HG03565 (cell line): ENCODE data around the gene CST1.
A peak's percentile ranks its signal among the peaks of the same experiment; 100 is the strongest.
"Not testable (repeated sequence)": the region's sequence is repeated elsewhere in the genome, so short reads cannot be mapped to it uniquely, and the experiment has no call there.

Experiments used
- ATAC-seq: cut with Tn5 transposase; IDR thresholded peaks from one replicate; pipeline ENCODE4 v1.9.1; 2021; ENCODE audit warnings: mild to moderate bottlenecking, moderate library complexity; ENCODE audit not compliant: unreplicated experiment

Gene CST1, protein sequence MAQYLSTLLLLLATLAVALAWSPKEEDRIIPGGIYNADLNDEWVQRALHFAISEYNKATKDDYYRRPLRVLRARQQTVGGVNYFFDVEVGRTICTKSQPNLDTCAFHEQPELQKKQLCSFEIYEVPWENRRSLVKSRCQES

DNA sequence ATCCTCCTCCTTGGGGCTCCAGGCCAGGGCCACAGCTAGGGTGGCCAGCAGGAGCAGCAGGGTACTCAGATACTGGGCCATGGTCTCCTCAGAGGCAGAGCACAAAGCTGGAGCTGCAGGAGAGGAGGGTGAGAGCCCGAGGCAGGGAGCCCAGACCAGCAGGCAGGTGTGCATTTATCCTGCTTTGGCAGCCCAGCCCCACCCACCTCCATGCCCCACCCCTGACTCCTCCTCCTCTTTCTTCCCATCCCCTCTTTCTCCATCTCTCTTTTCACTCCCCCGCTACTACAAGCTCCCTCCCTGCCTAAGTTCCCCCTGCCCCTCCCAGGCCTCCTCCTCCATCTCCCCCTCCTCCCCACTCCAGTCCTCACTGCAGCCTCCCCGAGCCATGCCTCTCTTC lies at the start of gene CST1:
Gene CST1, minus strand, starts transcription at position 150 of the 400 bp plus-strand sequence. Its CDS starts 69 bp downstream, at position 81.
- ATAC-seq: not testable (repeated sequence)

DNA sequence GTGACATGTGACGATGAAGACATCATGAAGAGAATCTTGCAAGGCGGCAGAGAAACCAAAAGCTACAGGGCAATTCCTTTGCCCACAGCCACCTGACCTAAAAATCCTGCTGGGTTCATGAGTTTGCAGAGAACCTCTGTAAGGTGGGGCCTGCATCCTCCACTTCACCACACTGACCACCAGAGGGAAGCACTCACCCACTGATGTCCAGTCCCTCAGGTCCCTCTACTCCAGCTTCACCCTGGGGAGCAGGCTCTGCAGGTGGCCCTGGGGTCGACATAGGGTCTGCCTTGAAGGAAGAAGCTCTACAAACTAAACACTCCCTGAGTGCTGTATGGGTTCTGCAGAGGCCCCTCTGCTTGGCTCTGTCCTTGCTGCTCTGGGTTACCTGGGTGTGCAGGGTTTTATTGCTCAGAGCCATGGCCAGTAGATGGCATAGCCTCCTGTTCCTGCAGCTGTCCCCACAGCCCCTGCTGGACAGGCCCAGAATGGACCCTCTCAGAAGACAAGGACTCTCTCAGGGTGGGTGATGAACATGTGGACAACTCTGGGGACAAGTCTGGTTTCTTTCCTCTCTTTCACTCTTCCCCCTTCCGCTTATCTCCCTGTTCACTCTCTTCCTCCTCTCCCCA lies 48.6 kb upstream of the CST1 start:
- peak; percentile 79 for ATAC-seq

DNA sequence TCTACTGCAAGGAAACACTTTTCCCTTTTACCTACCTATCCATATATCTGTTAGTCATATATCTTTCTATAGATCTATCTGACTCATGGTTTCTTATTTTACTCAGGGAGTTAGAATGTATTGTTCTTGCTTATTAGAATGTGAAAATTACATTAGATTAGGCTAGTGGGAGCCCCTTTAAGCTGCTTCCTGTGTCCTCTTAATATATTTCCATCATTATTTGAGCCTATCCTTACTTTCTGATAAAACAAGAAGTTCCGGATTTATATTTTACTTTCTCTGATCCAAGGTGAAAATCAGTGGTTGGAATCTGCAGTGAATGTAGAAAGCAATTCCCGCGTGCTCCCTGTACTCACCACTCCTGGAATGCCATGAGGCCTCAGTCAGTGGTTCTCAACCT lies 44.8 kb upstream of the CST1 start:
- ATAC-seq: no peak

DNA sequence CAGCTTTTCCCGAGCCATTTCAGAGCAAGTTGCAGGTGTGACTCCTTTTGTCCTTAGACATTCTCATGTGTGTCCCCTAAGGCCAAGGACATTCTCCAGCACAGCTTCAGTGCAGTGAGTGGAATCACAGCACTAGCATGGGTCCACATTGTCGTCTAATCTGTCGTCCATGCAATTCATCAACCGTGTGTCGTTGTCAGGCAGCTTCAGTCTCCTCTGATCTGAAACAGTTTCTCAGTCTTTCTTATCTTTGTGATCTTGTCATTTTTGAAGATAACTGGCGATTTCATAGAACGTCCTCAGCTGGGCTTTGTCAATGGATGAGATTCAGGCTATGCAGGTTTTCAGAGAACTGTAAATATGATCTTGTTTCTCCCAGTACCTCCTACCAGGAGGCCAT lies 44.1 kb upstream of the CST1 start:
- no peak for ATAC-seq

DNA sequence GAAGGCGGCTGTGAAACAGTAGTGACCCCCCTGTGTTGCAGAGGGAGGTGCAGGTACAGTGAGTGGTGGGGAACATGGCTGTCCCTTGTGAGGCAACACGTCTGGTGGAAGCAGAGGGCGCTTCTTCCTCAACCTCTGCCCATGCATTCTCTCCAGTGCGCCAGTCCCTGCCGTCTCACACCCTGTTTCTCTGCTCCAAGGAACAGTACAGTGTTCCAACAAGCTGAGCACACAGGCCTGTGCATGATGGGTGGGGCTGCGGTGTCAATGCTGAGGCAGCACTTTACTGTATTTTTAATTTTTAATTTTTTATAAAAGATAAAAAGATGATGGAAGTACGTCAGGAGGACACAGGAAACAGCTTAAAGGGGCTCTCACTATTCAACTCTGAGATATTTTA lies 43.3 kb upstream of the CST1 start:
- ATAC-seq: no peak

DNA sequence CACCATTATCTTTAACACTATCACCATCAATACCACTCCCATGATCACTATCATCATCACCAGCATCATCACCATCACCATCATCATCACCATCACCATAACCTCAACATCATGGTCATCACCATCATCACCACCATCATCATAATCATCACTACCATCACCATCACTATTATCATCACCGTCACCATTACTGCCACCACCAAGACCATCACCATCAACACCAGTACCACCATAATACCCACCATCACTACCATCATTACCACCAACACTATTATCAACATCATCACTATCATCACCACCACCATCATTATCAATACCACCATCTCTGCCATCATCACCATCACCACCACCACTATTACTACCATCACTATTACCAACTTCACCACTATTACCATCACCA lies 32.7 kb upstream of the CST1 start:
- no peak for ATAC-seq

DNA sequence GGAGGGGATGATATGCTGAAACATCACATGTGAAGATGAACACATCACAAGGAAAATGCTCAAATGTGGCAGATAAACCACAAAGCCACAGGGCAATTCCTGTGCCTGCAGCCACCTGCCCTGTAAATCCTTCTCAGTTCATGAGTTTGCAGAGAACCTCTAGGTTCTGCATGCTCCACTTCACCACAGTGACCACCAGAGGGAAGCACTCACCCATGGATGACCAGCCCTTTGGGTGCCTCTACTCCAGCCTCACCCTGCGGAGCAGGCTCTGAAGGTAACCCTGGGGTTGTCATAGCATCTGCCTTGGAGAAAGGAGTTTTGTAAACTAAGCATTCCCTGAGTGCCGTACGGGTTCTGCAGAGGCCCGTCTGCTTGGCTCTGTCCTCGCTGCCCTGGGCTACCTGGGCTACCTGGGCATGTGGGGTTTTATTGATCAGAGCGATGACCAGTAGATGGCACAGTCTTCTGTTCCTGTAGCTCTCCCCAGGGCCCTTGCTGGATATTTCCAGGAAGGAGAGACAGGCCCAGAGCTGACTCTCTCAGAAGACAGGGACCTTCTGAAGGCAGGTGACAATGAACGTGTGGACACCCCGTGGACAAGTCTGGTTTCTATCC lies 31.7 kb upstream of the CST1 start:
- no peak for ATAC-seq

DNA sequence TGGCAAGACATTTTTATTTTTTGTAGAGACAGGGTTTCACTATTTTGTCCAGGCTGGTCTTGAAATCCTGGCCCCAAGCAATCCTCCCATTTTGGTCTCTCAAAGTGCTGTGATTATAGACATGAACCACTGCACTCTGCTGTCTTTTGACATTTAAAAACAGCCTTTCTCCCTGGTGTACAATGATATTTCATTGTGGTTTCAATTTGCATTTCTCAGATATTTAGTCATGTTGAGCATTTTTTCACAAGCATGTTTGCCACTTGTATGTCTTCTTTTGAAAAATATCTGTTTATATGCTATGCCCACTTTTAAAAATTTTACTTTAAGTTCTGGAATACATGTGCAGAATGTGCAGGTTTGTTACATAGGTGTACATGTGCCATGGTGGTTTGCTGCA lies 27.9 kb upstream of the CST1 start:
- not testable (repeated sequence) for ATAC-seq

DNA sequence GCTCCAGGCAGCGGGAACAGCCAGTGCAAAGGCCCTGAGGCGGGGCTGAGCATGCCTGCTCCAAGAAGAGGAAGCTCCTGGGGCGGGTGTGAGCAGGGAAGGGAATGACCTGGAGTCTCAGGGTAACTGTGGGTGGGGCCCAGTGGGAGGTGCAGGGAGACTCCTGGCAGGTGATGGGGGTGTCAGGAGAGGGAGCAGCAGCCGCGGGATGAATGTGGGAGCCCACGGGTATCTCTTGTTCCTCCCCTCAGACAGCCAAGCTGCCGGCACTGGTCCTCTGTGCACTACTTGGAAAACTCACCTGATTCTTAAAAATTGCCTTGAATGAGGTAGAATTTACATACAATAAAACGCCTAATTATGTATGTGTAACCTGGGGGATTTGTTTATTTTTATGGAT lies 26.6 kb upstream of the CST1 start:
- ATAC-seq: not testable (repeated sequence)

DNA sequence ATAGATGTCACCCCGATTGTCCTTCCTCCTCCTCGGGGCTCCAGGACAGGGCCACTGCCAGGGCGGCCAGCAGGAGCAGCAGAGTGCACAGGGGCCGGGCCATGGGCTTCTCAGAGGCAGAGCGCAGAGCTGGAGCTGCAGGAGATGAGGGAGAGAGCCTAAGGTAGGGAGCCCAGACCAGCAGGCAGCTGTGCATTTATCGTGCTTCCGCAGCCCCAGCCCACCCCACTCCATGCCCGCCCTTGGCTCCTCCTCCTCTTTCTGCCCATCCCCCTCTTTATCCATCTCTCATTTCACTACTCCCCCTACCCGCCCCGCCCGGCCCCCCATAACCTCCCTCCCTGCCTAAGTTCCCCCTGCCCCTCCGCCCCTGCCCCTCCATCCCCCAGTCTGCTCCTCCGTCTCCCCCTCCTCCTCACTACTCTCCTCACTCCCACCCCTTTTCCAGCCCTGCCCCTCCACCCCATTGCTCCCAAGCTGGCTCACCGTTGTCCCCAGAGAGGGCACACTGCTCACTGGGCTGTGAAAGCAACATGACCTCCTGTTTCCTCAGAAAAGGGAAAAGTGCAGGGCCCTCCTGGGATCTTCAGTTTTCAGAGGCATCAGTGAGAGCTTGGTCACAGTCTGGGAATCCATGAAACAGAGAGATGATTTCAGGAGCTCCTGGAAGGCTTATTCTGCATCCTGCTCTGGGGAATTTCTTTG lies 25.5 kb upstream of the CST1 start:
- no peak for ATAC-seq

DNA sequence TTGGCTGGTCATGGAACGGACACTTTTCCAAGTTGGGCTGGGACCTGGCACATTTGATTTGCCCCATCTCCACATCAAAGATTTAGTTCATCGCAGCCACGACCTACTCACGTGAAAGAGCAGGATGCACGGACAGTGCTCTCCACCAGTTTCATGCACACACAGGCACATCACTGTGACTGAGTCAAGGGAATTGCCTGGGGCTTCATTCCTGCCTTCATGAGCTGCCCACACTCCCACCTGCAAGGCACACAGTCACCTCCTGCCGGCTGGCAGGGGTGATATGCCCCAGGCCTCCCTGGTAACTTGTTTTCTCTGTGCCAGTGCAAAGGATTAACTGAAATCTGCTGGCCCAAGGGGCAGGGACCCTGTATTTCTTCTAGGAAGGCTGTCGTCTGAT lies 23.3 kb upstream of the CST1 start:
- ATAC-seq: no peak

DNA sequence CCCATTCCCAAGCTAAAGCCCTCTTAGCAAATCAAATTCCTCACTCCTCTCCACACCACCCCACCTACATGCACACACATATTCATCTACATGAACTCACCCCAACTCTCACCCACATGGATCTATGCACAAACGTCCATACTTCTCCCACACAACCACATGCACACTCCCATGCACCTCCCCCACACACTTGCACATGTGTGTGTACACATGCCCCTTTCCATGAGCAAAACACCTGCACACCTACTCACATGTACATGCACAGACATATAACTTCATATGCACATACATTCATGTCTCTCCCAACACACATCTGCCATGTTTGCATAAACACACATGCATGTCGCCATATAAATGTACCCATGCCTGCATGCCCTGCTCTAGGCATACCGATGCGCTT lies 22.8 kb upstream of the CST1 start:
- no peak for ATAC-seq

DNA sequence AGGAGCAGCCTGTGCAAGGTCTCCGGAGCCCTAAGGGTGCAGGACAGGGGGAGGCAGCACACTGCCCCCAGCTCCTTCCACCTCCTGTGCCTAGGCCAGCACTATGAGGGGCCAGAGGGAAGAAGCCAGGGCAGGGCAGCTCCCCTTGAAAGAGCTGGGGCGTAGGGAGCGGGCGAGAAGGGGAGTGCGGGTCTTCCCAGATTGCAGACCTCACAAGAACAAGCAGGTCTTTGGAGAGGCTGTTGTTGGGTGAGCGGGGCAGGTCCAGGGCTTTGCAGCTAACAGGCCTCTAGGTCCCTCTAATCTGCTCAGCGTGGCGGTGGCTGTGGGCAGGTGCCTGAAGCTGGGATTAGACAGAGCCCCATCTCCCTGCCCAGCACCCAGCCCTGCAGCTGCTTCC lies 22.4 kb upstream of the CST1 start:
- ATAC-seq: no peak

DNA sequence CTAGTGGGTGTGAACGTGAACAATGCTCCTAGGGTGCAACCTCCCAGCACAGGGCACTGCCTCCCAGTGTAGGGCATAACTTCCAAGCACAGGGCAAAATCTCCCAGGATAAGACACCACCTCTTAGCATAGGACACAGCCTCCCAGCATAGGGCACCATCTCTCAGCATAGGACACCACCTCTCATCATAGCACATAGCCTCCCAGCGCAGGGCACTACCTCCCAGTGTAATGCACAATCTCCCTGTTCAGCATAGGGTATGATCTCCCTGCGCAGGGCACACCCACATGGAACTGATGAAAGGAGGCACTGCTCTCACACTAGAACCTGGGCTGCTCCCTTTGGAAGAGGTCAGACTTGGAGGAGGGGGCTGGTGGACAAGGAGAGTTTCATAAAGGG lies 21.3 kb upstream of the CST1 start:
- no peak for ATAC-seq

DNA sequence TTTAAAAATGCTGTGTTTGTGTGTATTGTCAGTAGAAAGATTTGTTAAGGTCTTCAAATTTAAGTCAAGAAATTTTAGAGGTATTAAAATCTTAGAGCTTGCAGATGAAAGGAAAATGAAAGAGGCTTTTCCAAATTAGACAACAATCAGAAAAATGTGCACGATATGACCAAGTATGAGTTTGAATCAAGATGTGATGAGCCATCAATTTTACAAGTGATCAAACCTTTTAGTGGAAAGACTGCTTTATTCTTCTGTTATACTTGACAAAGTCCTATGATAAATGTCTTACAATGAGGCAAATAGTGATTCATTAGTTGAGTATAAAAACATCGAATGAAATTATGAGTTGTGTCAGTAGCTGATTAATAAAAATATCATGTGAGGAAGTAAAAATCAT lies 19.6 kb upstream of the CST1 start:
- no peak for ATAC-seq

DNA sequence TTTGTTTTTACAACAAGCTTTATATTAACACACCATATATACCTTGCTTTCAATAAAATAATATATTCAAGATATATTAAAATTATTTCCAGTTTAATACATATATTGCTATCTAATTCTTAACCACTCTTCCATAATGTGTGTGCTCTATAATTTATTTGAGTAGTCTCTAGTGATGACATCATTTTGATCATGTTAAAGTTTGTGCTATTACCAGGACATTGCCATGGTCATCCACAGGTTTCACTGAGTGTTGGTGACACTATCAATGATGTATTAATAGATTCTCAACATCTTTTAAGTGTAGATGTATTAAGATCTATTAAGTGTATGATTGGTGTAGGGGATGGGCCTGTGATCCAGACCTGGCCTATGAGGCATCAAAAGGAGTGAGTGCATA lies 17.8 kb upstream of the CST1 start:
- ATAC-seq: not testable (repeated sequence)

DNA sequence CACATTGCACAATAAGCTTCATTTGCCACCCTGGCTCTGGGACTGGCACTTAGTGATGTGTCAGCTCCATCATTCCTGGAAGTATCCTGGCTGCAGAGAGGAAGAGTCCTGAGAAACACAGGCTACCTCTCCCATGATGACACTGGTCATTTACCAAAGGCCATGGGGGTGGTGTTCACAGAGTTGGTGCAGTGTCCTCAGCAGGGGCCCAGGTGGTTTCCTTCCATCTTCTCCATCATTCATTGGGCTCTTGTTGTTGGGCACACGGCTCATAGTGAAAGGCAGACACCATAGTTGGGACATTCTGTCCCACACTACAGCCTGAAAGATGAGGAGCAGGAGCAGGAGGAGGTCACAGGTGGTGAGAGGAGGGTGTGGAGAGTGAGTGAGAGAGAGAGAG lies 15.8 kb upstream of the CST1 start:
- no peak for ATAC-seq

DNA sequence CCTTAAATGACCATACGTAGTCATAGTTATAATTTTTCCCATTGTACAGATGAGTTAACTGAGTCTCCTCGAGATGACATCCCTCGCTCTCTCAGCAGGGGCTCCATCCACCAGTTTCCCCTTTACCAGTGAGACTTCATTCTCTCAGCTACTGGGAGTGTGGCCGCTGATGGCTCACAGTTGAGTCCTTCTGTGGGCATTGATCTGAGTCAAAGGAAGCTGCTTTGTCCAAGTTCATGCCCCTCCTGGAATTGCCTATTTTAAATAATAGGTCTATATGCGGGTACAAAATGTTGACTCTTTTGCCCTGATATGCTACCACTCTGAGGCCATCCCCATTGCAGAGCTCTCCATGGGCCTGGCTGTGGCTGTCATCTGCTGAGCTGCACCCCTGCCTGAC lies 14.8 kb upstream of the CST1 start:
- no peak for ATAC-seq

DNA sequence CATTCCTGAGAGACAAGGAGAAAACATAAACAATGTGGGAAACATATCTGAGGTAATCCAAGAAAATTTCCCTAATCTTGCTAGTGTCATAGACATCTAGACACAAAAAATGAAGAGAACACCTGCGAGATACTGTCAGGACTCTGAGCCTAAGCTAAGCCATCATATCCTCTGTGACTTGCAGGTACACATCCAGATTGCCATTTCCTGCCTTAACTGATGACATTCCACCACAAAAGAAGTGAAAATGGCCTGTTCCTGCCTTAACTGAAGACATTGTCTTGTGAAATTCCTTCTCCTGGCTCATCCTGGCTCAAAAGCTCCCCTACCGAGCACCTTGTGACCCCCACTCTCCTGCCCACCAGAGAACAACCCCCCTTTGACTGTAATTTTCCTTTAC lies 13.9 kb upstream of the CST1 start:
- not testable (repeated sequence) for ATAC-seq

DNA sequence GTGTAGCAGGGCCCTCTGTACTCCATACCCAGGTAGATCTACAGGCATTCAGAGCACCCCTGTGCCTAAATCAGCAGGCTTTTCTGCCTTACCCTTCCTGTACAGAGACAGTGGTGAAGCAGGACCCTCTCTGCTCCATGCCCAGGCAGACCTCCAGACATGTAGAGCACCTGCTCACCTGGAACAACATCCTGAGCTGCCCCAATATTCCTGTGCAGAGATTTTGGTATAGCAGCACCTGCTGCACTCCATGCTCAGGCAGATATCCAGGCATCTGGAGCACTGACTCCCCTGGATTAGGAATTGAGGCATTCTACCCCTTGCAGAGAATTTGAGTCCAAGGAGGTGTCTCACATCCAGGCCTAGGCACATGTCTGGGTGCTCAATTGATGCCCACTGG lies 12.6 kb upstream of the CST1 start:
- no peak for ATAC-seq

DNA sequence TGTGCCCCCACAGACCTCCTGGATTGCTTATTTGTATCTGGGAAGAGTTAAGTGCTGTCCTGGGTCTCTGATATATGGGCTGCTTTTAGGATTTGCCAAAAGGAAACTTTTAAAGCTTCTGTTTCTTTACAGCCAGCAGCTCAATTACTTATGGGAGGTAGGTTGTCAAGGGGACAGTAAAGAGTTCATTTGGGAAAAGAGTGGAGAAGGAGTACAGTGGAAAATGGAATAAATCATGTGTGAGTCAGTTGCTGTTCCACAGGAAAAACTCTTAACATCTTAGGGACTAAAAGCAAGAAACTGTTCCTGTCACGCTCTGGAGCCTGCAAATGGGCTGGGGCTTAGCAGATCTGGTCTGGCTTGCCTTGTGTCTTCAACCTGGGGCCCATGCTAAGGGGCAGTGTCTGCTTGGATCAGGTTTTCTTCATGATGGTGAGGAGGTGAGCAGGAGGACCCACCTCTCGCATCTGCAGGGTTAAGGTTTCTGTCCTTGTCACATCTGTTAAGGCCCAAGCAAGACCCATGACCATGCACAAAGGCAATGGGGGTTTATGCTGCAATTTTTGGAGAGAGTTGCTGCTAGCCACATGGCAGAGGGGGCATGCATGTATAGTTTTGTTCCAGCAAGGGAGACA lies 8.7 kb upstream of the CST1 start:
- no peak for ATAC-seq

DNA sequence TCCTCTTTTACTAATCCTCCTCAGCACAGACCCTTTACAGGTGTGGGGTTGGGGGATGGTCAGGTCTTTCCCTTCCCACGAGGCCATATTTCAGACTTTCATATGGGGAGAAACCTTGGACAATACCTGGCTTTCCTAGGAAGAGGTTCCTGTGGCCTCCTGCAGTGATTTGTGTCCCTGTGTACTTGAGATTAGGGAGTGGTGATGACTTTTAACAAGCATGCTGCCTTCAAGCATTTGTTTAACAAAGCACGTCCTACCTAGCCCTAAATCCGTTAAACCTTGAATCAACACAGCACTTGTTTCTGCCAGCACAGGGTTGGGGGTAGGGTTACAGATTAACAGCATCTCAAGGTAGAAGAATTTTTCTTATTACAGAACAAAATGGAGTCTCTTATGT lies 6.1 kb upstream of the CST1 start:
- ATAC-seq: not testable (repeated sequence)
